Measurements from ENCODE around the gene KCNMB2.
"Not testable (repeated sequence)": the region's sequence is repeated elsewhere in the genome, so short reads cannot be mapped to it uniquely, and the experiment has no call there.

KCNMB2 gene

DNA sequence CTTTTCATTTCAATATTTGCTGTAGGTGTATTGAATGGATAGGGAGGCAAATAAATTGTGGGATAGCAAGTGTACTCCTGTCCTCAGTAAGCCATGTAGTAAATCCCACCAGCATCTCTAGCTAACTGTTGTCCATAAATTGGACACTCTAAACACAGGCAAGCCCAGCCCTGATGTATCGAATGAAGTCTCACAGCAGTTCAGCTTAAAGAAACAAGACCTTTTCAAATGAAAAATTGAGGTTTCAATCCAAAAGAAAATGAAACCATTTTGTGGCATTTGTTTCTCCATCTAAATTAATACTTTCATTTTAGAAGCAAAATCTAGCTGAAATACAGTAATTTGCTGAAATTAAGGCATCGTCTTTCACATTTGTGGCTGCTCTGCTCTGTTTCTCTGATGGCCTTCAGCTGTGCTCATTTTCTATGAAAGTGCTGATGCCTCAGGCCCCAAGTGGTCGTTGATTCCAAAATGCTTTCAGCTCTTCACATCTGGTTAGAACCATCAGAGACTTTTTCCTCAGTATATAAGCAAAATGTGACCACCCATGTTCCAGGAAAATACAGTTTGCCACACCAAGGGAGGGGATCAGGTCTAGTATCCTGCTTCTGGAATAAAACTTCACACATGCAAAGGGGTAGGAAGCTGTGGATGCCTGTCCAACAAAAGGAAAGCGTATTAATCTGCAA is 290.3 kb downstream of the KCNMB2 start:
- no peak for DNase-seq

DNA sequence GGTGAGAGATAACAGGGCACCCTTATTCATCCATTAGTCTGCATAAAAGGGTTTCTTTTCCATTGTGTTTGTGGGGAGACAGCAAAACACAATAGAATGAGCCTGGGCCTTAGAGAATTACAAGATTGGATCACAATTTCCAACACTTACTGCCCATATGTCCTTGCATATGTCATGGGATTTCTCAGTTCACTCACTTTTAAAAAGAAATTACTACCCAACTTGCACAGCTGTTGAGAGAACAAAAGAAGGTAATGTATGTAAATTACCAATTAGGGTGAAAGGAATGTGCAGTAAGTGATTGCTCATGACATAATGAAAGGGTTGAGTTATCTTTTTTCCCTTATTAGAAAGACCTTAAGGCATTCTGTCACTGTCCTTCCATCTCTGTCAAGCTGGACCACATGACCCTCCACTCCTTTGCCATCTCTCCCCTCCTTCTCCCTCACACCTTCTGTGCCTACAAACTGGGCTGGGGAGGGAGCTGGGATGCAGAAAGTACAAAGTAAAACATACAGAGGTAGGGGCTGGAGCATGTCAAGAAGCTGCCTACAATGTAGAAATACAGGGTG is 291.1 kb downstream of the KCNMB2 start:
- no peak for DNase-seq

DNA sequence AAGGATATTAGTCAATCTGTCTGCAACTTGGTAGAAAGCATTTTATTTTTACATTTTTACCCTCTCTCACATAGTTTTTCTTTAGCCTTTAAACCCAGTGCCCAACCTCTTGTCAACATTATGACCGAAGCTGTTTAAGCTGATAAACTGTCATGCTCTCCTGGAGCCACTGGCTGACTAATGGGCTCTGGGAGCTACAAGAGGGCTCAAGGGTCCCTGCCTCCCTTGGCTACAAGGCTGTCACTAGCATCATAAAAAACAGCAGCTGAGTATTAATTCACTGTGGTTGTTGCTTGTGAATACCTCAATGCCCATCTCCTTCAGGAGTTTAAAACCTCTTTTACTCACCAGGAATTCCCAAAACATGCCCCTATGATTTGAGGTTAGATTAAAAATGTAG is 297.5 kb downstream of the KCNMB2 start:
- no peak for DNase-seq

DNA sequence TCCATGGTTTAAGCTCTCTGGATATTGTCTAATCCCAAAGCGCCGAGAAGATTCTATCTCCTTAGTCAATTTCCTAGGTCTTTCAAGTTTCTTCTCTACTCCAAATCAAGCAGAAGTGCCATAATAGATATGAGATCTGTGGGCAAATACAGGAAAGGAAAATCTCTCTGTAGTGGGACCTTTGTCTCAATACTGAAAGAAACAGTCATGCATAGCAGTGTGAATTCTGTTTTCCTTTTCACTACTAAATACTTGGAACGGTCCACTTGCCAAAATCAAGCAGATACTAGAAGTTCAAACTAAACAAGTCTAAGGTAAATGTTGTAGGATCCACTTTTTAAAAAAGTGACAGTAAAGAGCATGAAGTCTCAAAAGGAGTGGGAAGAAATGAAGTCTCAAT is 298.8 kb downstream of the KCNMB2 start:
- no peak for DNase-seq

DNA sequence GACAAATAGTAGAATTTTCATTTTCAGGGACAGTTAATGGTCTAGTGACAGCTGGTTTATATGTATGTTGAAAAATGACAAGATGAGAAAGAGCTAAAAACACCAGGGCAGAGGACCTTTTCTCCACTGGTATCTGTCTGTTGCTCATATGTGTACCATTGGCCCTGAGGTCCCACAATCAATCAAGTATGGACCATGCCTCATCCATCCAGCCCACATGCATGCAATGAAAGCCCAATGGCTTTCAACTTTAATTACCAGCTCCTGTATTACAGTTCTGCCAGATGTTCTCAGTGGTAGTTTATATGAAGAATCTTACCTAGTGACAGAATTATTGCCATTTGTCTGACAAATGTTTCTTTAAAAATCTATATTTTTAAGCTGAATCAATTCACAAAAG is 301.3 kb downstream of the KCNMB2 start:
- DNase-seq, result no peak

DNA sequence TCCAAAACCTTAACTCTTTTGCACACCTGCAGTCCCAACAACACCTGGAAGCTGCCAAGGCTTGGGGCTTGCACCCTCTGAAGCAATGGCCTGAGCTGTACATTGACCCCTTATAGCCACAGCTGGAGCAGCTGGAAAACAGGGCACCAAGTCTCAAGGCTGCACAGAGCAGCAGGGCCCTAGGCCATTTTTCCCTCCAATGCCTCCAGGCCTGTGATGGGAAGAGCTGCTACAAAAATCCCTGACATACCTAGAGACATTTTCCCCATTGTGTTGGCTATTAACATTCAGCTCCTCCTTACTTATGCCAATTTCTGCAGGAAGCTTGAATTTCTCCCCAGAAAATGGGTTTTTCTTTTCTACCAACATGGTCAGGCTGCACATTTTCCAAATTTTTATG is 304.4 kb downstream of the KCNMB2 start:
- DNase-seq, result no peak

DNA sequence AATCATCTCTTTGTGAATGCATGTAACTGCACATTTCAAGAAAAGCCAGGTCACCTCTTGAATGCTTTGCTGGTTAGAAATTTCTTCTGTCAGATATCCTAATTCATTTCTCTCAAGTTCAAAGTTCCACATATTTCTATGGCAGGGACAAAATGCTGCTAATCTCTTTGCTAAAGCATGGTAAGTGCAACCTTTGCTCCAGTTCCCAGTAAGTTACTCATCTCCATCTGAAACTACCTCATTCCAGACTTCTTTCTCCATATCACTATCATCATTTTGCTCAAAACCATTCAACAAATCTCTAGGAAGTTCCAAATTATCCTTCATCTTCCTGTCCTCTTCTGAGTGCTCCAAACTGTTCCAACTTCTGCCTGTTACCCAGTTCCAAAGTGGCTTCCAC is 304.8 kb downstream of the KCNMB2 start:
- no peak for DNase-seq

DNA sequence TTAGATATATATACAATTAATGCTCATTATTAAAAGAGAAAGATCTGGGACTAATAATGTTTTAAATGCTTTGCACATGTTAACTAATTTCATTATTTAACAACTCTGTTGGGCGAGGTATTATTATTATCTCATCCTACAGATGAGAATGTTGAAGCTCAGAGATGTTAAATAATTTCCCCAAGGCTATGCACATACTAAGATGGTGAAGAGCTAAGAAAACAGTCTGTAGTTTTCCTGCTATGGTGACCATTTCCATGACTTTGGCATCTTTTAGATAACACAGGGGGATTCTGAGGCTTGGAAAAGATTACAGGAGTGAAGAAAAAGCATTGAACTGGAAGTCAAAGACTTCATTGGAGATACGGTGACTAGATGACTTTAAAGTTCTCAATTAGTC is 308.7 kb downstream of the KCNMB2 start:
- DNase-seq, result no peak

DNA sequence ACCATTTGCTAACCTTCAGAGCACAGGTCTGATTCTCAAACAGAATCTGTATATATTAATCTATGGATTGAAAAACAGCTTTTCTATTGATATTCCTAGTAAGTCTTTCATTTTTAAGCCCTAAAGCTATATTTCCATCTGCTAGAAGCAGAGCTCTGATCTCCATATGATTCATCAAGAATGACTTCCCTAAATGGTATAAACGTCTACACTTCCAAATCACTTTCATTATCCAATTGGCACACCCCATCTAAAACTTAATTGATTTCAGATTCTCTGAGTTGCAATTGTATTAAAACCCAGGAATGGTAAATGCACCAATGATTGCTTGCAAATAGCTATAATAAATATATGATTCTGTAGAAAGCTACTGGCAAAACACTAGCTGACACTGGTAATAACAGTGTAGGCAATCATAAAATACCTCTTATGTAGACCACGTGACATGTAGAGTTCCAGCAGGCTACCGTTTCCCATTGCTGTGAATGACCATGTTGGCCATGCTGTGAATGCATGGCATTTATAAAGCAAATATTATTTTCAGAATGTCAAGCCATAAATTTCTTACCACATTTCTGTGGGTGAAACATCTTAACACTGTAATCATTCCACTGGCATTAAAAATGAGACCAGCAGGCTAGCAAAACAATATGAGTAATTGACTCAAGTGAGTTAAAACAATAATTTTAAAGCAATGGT is 309.3 kb downstream of the KCNMB2 start:
- no peak for DNase-seq

DNA sequence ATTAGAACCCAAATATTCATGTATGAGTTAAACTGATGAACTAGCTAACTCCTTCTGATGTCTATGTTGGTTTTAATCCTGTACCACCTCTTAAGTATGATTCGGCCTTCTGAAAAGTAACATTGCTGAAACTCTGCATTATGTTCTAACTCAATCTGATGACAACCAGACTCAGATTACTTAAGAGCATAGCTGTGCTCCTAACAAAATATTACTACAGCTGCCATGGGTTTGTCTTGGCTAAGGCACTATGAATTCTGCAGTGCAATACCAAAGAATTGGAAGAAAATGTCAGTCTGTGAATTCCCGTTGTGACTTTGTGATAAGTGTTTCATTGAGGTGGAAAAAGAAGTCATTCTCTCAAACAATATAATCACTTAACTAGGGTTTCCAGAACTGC is 311.0 kb downstream of the KCNMB2 start:
- no peak for DNase-seq

DNA sequence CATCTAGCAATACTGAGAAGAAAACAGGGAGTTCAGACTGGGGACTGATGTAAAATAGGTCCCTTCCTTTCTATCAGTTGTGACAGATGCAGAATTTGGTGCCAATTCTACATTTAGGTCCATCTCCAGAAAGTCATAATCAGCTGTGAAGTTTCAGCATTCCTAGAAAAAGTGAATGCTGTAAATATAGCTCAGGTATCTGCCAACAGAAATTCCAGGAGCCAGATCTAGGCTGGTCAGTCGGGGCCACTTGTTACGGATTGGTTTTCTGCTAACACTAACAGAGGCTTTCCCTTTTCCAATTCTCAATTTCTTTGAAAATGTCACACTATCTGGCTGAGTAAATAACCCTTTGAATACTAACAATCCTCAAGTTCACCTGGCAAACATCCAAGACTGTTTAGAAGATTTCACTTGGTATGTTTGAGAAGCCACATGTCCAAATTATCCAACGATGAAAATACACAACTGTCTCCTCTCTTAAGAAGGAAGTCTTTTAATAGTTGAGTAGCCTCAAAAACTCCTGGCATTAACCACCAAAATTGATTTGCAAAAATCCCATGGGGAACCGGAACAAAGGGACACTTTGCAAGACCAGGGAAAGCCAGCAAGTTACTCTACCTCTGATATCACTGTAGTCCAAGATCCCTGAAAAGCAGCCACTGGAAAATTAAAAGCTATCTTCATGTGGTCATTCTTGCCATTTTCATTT is 313.1 kb downstream of the KCNMB2 start:
- DNase-seq, result no peak

DNA sequence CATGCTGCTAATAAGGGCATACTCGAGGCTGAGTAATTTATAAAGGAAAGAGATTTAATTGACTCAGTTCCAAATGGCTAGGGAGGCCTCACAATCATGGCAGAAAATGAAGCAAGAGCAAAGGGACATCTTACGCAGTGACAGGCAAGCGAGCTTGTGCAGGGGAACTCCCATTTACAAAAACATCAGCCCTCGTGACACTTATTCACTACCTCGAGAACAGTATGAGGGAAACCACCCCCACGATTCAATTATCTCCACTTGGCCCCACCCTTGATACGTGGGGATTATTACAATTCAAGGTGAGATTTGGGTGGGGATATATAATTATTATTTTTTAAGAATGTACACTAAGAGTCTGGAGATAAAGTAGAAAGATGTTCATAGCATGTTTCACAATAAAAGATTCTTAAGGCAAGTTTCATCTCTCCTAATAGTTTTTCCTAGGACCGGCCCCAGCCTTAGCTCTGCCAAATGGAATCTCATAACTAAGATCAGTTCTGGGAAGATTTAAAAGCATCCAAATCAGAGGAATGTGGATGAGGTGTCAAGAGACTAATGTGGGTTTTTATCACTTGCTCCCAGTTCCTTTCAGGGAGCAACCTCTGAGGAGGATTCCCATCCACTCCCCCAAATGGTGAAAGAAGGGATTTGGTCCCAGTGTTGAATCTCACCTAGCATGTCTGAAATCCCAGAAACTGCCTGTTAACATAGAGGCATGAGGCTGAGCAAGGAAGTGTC is 314.4 kb downstream of the KCNMB2 start:
- no peak for DNase-seq

DNA sequence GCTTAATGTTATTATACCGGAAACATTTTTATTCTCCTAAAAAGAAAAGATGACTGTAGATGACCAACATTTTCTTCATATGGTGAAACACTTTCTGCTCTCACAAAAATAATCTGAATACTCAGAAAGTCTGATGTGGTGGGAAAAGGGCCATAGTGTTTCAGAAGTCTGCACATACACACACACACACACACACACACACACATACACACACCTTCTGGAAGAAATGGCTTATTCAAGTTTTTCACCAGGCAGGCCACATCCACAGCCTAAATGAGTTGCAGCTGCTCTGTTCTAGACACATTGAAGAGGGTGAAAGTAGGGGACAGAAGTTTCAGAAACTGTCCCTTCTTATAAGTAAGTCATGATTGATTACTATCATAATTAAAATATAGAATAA is 315.3 kb downstream of the KCNMB2 start:
- DNase-seq, result no peak

DNA sequence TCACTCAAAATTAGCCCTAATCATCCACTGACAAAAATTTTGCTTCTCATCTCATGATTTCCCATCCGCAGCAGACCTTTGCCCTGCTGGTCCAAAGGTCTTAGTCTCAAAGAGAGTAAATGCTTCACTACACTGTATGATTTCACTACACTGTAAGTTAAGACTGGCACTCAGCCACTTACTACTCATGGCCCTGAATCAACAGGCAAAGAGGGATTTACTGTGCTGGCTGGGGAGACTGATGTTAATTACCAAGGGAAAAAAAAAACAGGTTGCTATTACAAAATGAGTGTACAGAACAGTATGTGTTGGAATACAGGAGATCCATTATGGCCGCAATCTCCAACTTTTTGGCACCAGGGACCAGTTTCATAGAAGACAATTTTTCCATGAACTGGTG is 320.6 kb downstream of the KCNMB2 start:
- DNase-seq, result no peak

DNA sequence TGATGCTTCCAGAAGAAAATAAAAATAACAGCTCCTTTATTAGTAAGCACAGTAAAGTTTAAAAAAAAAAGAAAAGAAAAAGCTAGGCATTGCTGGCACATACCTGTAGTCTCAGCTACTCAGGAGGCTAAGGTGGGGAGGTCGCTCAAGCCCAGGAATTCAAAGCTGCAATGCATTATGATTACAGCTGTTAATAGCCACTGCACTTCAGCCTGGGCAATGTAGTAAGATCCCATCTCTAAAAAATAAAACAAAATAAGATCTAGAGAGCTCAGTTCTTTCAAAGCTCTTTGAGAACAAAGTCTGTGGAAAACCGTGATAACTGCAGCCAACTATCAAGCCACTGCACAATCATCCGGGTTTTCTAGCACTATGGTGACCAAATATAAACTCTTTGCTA is 323.1 kb downstream of the KCNMB2 start:
- DNase-seq, result no peak

DNA sequence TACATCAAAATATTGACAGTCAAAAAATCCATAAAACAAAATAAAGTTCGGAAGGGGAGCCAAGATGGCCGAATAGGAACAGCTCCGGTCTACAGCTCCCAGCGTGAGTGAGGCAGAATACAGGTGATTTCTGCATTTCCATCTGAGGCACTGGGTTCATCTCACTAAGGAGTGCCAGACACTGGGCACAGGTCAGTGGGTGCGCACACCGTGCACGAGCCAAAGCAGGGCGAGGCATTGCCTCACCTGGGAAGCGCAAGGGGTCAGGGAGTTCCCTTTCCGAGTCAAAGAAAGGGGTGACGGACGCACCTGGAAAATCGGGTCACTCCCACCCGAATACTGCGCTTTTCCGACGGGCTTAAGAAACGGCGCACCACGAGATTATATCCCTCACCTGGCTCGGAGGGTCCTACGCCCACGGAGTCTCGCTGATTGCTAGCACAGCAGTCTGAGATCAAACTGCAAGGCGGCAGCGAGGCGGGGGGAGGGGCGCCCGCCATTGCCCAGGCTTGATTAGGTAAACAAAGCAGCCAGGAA is 323.7 kb downstream of the KCNMB2 start:
- not testable (repeated sequence) for DNase-seq

DNA sequence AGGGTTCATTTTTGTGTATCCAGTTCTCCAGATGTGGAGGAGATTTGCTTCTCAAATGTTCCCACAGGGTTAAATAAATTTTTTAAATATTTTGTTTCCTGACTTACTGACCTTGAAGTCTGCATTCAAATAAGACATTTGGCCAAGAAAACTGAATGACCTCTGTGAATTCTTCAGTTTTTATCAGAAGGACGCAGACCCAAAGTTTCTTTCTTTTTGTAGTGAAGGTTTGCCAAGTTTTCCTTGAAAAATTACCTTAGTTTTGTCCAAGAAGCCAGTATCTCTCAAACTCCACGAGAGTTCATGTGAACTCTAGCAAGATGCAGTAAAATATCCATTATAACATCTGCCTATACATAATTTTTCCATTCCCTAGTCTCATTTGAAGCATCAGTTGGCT is 332.4 kb downstream of the KCNMB2 start:
- no peak for DNase-seq

DNA sequence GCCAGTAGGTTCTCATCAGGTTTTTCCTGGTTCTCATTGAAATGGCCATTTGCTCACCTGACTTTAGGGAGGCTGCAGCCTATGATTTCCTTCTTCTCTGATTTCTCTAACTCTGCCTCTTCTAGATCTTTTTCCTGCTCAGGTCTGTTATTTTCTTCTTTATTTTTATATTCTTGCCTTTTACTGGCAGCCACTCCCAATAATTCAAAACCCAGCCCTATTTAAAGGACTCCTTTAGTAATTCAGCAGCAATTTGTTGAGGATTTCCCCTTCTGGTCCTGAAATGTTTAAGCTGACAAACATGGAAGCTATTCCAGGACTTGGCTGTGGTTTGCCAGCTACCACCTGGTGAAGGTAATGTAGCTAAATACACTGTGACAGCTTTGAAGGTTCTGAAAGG is 333.8 kb downstream of the KCNMB2 start:
- no peak for DNase-seq

DNA sequence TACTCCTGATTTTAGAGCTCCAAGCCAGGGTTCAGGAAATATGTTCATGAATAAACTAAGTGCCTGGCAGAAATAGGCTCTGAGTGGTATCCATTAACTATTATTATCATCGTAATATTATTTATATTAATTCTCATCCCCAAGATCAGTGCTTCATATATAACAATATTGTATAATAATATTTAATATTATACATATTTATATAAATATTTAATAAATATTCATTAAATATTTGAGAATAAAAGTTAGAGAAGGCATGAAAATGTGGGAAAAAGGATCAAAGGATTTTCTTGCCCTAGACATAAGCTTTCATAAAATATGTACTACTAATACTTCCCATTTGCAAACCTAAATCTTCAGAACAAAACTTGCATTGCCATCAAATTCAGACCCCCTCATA is 338.9 kb downstream of the KCNMB2 start:
- no peak for DNase-seq

DNA sequence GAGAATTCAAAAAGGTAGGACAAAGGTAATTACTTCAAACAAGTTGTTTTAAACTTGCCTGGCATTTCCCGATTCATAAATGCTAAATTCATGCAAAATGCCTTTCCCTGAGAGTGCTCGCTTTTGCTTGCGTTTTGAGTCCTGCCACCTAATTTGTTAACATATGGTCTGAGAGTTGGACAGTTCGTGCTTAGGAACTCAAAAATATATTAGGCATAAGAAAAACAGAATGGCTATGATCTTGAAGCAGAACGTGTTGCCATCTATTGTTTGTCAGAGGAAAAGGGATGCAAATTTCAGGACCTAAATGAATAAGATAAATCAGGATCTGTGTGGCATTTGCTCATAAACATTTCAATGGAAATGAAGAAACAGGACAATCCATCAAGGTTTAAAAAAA is 339.6 kb downstream of the KCNMB2 start:
- no peak for DNase-seq

DNA sequence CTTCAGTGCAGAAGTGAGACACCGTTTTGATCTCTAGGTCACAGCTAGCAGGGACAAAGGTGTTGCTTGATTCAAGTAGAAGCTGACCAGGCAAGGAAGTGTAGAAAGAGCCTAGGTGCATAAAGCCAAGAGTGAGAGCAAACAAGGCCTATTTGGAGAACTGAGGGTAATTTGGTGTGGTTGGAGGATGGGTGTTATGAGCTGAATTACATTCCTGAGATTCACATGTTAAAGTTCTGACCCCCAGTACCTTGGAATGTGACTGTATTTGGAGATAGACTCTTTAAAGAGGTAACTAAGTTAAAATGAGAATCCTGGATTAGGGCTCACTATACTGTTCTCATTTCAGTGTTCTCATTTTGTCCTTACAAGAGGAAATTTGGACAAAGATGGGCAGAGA is 344.0 kb downstream of the KCNMB2 start:
- DNase-seq, result no peak
